Activated naive CD4-positive, alpha-beta T cell treated with anti-CD3 and anti-CD28 coated beads, Interleukin-2, amount 50 U/mL, for 16 hours (primary cell): ENCODE data around the gene MYL6B.
A peak's percentile ranks its signal among the peaks of the same experiment; 100 is the strongest.
"Not testable (repeated sequence)": the region's sequence is repeated elsewhere in the genome, so short reads cannot be mapped to it uniquely, and the experiment has no call there.

ENCODE experiments used
- DNase-seq: peaks from one replicate; pipeline ENCODE4 v3.0.0-alpha.2; 2020

The MYL6B gene

DNA sequence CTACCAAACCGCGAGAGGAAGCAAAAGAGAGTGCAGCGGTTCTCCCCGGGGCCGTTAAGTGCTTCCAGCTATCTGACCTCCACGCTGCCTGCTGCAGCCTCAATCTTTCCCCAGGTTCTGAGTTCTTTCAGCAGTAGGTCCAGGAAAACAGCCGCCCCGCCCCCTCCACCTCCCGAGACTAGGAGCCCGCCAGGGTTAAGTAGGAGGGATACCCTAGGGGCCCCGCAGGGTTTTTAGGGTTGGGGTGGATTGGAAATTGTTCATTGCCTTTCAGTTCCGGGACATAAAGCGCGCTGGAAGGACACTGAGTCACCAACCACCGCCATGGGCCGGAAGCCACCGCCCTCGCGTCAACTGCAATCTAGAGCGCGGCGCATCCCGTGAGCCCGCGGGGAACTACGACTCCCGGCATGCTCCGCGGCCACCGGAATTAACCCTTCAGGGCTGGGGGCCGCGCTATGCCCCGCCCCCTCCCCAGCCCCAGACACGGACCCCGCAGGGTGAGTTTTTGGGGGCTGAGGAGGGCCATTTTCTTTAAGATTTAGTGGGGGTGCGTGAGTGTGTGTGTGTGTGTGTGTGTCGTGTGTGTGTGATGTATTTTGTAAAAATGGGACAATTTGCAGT lies at the start of gene MYL6B:
Gene MYL6B, plus strand, starts transcription at position 456 of the 624 bp plus-strand sequence. CDS start 1,332 bp downstream, outside the sequence.
- peak; percentile 96 for DNase-seq

DNA sequence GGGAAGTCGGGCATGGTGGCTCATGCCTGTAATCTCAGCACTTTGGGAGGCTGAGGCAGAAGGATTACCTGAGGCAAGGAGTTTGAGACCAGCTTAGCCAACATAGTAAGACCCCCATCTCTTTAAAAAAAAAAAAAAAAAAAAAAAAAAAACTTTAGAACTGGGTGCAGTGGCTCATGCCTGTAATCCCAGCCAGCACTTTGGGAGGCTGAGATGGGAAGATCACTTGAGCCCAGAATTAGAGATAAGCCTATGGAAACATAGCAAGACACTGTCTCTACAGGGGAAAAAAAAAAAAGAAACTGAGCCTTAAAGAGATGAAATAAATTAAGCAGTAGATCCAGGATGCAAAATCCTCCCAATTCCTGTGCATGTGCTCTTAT lies 49.7 kb upstream of the MYL6B start:
- no peak for DNase-seq

DNA sequence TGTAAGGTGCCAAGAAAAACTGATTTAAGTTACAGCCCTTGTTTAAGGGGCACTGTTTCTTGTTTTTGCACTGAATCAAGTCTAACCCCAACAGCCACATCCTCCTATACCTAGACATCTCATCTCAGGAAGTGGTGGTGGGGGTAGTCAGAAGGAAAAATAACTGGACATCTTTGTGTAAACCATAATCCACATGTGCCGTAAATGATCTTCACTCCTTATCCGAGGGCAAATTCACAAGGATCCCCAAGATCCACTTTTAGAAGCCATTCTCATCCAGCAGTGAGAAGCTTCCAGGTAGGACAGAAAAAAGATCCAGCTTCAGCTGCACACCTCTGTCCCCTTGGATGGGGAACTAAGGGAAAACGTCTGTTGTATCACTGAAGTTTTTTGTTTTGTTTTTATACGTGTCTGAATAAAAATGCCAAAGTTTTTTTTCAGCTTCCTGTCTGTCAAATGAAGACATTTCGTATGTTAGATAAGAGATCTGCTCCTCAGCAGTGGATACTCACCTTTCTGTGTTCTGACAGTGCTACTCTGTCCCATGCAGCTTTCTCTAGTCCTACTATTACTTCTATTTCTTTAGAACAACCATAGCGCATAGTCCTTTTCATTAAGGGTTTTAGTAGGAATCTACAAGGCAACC lies 49.2 kb upstream of the MYL6B start:
- no peak for DNase-seq

DNA sequence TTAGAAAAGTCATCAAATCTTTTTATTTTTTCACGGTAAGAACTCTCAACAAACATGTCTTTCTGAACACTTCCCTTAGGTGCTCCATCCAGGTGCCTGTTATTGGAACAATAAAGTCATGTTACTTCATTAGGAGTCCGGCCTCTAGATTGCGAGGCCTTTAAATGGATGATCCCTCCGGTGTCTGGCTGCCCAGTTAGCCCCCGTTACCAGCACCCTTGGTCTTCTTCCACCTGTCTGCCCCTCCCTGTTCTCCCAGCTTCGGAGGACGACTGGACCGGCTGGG lies 48.6 kb upstream of the MYL6B start:
- DNase-seq: no peak

DNA sequence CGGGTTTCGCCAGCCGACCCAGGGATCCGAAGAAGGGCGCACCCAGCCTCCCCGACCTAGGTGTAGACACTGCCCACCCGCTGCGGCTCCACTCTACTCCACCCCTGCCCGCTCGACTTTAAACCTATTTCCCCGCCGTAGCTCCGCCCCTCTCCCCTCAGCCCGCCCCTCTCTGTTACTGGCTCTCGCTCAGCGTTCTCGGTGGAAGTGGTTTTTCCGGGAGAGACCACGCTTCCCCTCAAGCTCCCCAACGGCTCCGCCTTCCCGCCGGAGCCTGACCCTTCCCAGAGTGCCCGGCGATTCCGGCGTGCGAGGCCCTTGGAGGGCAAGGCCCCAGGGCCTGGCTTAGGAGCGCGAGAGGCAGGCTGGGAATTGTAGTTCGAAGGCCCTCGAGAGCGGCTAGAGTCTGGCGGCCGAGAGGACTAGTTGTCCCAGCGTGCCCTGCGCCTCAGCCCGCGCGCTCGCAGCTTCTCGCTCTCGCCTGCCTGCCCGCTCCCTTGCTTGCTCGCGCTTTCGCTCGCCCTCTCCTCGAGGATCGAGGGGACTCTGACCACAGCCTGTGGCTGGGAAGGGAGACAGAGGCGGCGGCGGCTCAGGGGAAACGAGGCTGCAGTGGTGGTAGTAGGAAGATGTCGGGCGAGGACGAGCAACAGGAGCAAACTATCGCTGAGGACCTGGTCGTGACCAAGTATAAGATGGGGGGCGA lies 48.1 kb upstream of the MYL6B start, which contains the start of gene PA2G4:
Gene PA2G4, plus strand, starts transcription at position 451 of the 706 bp plus-strand sequence. Its CDS starts 179 bp downstream, at position 630.
- DNase-seq: peak; percentile 97

DNA sequence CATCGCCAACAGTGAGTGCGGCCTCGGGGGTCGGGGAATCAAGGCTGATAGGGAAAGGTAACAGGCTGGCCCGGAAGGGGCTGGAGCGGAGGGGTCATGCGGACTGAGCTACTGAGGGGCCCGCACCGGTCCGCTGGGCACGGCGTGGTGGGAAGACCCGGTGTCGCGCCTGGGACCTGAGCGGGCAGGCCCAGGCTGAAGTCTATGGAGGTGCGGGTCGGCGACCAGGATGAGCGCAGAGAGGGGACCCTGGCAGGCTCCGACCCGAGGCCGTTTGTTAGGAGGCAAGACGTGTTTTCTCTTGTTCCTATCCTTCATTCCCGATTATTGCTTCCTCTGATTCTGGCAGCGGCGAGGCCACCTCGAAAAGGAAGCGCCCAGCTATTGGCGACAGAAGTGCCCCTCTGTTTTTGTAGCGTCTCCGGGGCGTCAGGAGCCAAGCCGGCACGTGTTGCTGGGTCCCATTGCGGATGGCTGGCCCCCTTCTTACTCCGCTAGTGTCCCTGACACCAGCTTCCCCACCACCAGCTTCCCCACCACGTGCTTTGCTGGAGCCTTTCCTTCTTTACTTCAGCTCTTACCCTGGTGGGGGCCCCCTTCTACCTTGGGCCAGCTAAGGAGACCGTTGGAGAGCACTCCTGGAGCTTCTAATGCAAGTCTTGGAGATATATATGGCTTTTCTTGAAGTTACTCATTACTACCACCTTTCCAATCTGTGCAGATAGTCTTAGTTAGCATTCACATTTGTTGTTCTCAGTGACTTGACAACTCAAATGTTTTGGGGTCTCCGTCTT lies 47.4 kb upstream of the MYL6B start:
- DNase-seq: peak; percentile 39

DNA sequence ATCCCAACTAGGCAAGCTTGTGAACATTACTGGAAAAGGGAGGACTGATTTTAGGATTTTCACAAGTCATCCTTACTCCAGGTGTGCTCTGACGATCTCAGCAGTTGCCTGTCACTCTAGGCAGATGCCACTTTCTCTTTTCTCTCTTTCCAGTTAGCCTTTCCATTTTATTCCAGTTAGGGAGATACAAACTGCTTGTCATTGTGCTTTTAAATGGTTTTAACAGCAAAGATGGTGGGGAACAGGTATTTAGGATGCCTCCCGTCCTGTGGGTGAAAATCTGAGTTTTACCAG lies 46.8 kb upstream of the MYL6B start:
- no peak for DNase-seq

DNA sequence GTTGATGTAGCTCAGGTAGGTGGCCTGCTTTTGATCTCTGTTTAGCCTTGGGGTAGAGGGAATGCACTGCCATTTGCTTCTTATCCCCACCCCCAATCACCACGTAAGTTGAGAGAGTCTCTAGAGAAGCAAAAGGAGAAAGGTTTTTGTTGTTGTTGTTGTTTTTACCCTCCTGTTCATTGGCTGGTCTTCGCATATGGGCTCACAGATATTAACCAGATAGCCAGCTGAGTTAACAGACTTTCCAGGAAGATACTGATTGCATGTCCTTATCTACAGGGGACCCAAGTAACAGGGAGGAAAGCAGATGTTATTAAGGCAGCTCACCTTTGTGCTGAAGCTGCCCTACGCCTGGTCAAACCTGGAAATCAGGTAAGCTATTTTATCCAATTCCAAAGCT lies 45.1 kb upstream of the MYL6B start:
- DNase-seq: no peak

DNA sequence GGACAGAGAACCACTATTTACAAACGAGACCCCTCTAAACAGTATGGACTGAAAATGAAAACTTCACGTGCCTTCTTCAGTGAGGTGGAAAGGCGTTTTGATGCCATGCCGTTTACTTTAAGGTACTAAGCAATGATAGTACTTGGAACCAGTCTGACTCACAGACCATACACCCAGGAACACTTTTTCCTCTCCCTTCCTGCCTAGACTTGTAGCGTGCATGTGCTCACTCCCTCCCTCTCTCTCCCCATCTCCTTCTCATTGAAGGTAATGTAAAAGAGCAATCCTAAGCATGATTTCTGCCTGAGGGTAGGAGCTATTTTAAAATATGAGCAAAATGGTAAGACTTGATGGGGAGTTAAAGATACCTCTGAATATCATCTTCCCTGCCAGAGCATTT lies 41.8 kb upstream of the MYL6B start:
- DNase-seq: no peak

DNA sequence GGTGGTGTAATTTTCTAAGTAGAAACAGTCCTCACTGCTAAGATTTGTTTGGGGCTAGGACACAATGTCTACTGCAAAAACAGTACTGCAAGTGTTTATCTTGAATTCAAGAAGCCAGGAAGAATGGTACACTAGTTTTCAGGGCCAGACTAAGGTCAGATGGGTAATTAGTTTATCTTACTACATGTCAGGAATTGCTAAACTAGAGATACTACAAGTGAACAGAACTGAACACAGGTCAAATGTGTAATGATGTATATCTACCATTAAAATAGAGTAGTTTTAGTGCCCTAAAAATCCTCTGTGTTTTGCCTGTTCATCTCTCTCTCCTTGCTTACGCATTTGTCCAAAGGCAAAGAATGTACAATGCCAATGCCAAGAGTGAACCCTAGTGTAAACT lies 38.3 kb upstream of the MYL6B start:
- DNase-seq: no peak

DNA sequence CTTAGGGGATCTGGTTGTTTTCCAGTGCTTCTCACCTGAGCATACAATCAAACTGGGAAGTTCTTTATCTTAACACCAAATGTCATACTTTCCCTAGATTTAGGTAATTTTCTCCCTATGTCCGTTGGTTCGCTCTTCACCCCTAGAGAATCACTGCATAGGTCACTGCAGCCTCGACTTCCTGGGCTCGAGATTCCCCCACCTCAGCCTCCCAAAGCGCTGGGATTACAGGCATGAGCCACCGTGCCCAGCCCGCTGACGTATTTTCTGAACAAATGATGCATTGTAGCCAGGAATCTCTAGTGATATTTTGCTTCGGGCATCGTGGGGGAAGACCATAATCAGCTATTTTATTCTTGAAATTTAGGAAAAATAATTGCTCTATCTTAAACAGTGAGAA lies 37.1 kb upstream of the MYL6B start:
- no peak for DNase-seq

DNA sequence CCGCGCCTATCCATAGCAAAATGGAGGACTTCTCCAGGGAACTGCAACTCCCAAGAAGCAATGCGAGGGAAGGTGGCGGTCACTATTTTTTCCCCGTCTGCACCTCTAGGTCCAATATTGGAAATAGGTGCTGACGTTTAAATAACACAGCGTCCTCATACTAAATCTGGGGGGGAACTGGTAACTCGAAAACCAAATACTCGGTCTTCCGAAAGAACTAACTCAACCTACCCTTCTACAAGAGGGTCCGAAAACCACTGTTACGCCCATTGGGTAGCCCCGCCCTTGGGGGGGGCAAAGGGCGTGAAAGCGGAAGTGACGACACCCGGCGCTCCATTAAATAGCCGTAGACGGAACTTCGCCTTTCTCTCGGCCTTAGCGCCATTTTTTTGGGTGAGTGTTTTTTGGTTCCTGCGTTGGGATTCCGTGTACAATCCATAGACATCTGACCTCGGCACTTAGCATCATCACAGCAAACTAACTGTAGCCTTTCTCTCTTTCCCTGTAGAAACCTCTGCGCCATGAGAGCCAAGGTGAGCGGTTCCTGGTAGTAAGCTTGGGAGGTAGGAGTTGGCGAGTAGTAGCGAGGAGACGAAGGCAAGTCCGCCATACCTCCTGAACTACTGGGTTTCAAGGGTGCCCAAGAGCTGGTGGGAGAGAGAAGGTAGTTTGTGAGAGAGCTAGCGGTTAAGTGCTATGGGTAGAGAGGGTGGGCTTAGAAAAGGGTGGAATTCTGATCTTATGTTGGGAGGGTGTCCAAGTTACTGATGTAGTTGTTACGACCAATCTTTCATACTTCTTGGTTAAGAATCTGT lies 35.9 kb upstream of the MYL6B start, which contains the start of gene RPL41:
Gene RPL41, plus strand, starts transcription at position 367 of the 815 bp plus-strand sequence.
- DNase-seq: peak; percentile 91

DNA sequence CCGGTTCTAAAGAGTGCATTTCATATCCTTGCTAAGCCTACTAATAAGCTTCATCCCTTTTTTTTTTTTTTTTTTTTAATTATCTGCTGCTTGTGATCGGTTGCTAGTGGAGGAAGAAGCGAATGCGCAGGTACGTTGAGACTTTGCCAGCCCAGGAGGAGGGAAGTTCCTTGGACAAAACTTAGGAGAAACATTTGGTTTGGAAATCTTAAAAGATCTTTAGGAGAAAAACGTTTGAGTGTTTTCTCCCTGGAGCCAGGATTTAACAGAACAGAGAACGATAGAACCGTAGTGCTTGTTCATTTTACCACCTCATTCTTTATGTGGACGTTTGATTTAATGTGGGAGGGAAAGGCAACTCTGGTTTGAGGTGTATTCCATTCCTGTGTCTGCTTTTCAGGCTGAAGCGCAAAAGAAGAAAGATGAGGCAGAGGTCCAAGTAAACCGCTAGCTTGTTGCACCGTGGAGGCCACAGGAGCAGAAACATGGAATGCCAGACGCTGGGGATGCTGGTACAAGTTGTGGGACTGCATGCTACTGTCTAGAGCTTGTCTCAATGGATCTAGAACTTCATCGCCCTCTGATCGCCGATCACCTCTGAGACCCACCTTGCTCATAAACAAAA lies 35.2 kb upstream of the MYL6B start:
- DNase-seq: not testable (repeated sequence)

DNA sequence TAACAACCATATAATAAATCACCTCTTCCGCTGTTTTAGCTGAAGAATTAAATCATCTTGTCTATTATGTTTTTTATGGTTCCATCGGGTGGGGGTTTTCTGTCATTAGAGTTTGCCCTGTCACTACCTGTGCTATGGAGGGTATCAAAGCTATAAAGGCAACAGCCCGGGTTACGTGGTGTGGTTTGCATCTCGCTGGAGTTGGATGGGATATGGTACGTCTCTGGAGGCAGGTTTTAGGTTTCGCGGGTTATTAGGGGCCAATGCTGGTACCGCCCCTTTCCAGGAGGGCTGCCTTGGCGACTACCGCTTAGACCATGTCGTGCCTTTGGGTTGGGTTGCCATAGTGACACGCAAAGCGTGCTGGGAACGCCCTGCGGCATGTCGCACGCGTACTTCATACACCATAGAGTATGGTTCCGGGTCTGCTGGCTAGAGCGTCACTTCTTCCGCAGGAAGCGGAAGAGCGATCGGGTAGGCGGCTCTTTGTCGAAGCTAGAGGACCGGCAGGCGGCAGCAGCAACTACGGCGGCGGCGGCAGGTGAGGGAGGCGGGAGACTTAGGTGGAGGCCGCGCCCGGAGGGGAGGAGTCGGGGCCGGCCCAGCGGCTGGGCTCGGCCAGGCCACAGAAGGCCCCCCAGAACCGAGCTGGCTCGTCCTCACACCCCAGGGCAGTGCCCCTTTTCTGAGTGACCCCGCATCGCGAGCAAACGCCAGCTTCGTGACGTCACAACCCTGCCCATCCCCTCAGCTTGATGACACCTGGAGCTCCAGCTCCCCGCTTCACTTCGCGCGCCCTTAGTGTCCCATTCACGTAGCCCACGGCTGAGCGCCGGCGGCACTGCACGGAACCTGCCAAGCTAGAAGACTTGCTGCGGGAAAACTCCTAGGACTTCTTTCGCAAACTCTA lies 34.4 kb upstream of the MYL6B start, which contains the start of gene ZC3H10:
Gene ZC3H10, plus strand, starts transcription at position 489 of the 910 bp plus-strand sequence. CDS start 2,297 bp downstream, outside the sequence.
- DNase-seq: peak; percentile 96

DNA sequence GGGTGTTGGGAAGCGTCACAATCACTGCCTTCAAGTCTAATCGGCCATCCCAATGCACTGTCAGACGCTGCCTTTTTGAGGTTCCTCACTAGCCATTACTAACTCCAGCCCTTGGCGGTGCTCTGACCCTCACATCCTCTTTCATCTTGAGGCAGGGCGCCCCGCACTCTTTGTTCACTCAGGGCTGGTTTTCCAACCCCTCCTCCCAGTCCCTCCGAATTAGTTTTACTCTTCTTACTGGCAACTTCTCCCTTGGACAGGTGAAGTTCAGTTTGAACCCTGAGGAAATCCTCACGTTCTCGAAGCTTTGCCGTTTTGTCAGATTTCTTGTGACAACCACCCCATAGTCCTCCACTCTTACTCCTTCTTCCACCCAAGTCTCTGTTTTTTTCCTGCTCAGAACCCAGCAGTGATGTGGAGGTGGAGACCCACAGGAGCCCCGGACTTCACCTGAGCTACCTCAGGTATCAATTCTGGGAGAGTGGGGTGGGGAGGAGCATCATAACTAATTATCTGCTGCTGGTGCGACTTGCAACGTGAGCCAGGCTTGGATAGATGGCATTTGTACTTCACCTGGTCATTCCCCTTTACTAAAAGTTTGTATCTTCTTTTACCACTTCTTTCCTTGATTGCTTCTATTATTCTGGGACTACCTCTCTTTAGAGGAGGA lies 33.6 kb upstream of the MYL6B start:
- DNase-seq: no peak

DNA sequence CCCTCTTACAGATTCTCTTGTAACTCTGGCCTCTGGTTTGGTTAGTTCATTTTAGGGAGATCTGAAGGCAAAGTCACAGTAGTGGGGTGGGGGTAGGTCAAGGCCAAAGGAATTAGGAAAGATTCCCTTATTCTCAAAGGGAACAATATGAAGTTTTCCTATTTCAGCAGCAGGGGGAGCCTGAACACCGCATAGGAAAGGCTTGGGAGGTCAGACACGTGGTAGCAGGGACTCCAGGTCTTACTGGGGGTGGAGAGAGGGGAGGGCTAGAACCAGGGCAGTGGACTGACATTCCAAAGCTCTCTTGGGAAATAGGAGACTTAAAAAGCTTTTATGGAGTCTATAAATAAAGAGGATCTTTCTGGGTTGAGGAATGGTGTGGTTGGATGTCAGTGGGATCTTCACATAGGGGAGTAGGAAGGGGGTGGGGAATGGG lies 33.0 kb upstream of the MYL6B start:
- peak; percentile 57 for DNase-seq

DNA sequence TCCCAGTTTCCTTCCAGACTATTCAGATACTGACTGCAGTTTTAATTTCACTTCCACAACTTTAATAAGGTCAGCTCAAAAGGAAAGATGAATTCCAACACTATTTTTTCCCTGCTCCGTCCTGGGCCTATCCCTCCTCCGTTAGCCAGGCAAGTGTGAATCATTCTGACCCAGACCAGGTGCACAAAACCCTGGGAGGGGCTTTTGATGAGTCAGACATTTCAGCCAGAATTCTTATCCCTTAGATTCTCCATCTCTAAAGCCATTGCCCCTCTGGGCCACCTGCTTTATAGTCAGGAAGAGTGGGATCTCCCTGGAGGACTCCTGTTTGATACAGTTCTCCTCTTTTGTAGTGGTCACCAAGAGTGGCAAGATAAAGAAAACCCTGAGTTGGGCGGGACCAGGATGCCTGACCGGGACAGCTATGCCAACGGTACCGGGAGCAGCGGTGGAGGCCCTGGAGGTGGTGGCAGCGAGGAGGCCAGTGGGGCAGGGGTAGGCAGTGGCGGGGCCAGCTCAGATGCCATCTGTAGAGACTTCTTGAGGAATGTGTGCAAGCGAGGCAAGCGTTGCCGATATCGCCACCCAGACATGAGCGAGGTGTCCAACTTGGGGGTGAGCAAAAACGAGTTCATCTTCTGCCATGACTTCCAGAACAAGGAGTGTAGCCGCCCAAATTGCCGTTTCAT lies 32.1 kb upstream of the MYL6B start:
- no peak for DNase-seq

DNA sequence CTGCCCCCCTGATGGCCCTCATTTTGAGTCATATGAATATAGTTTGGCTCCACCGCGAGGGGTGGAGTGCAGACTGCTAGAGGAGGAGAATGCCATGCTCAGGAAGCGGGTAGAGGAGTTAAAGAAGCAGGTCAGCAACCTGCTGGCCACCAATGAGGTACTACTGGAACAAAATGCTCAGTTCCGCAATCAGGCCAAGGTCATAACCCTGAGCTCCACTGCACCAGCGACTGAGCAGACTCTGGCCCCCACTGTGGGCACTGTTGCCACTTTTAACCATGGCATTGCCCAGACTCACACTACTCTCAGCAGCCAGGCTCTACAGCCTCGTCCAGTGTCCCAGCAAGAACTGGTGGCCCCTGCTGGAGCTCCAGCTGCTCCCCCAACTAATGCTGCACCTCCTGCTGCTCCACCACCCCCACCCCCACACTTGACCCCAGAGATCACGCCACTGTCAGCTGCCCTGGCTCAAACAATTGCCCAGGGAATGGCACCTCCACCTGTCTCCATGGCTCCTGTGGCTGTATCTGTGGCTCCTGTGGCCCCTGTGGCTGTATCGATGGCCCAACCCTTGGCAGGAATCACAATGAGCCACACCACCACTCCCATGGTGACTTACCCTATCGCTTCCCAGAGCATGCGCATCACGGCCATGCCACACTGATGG lies 31.1 kb upstream of the MYL6B start:
- no peak for DNase-seq

DNA sequence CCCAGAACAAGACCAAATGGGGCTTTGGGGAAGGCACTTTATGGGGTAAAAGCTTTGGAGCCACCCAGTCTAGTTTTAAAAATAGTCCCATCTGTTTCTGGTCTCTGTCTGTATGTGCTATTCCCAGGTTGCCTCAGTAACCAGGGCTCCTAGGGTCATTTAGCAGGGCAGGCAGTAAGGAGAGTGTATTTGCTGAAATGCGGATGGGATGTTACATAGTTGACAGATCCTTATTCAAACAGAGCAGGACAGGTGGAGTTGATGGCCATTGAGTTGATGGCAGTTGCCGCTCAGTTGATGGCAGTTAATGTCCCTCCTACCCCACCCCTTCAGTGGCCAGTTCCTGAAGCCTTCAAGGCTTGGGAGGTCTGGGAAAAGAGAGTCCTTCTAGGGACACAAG lies 29.8 kb upstream of the MYL6B start:
- DNase-seq: no peak
